Measurements from ENCODE around the gene ST6GALNAC2. TPM values are rescaled to one million over a fixed set of nuclear protein-coding genes. Genes with fewer than 3 reads are reported as not detected.

Gene ST6GALNAC2
- total and polyA plus RNA-seq, 8 donors, result 2.1 to 30.2 (median 4.7) TPM

DNA sequence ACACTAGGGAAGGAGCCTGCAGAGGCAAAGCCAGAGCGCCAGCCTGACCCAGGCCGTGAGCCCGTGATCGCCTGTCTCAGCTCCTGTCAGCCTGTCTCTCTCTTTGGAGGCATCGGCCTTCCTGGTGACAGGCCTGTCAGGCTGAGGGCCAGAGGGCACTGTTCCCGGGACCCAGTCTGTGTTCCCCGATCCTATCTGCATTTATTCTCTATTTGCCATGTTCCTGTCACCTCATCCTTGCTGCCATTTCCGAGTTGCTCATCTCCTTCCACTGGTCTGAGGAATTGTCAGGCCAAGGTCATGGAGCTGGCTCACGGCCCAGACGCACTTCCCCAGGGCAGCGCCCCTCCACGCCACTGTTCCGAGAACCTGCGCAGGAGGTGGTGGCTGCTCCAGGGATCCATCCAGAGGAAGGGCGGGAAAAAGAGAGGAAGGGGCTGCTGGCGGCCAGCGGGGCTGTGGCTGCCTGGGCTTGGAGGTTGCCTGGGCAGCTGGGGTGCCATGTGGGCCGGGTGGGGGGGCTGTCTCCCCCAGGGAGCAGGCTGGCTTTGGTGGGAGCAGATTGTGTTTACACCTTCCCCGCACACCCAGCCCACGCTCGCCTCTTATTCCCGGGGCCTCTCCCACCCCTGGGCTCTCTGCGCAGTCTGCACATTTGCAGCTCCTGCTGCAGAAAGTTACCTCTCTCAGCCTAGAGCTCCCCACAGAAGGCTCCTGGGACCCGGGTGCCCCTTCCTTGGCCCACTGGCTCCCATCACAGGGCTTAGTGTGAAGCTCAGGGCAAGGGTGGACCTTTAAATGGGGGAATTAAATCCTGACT is 40.9 kb downstream of the ST6GALNAC2 start:
- no peaks in the 10 kb centered on the region for H3K36me3 ChIP-seq
- peaks cover 0 to 24% of the 10 kb centered on the region in 2 donors for H3K27me3 ChIP-seq
- ATAC-seq (no peak), DNase-seq (peak in 1 of 4 donors; percentile 72)
- H3K4me3 ChIP-seq, result no peak overlapping the region
- intact Hi-C loops (cut with DNase I), result no loop called here
- peak overlapping the region in 1 of 2 donors; percentile 48 for H3K27ac ChIP-seq
- no peaks in the 10 kb centered on the region for H3K9me3 ChIP-seq
- peaks cover 25 to 70% of the 10 kb centered on the region in 2 donors for H3K4me1 ChIP-seq
- TF ChIP-seq, protein P1, sequence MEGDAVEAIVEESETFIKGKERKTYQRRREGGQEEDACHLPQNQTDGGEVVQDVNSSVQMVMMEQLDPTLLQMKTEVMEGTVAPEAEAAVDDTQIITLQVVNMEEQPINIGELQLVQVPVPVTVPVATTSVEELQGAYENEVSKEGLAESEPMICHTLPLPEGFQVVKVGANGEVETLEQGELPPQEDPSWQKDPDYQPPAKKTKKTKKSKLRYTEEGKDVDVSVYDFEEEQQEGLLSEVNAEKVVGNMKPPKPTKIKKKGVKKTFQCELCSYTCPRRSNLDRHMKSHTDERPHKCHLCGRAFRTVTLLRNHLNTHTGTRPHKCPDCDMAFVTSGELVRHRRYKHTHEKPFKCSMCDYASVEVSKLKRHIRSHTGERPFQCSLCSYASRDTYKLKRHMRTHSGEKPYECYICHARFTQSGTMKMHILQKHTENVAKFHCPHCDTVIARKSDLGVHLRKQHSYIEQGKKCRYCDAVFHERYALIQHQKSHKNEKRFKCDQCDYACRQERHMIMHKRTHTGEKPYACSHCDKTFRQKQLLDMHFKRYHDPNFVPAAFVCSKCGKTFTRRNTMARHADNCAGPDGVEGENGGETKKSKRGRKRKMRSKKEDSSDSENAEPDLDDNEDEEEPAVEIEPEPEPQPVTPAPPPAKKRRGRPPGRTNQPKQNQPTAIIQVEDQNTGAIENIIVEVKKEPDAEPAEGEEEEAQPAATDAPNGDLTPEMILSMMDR (IDR thresholded peaks at IDR 0.05), result no peak

DNA sequence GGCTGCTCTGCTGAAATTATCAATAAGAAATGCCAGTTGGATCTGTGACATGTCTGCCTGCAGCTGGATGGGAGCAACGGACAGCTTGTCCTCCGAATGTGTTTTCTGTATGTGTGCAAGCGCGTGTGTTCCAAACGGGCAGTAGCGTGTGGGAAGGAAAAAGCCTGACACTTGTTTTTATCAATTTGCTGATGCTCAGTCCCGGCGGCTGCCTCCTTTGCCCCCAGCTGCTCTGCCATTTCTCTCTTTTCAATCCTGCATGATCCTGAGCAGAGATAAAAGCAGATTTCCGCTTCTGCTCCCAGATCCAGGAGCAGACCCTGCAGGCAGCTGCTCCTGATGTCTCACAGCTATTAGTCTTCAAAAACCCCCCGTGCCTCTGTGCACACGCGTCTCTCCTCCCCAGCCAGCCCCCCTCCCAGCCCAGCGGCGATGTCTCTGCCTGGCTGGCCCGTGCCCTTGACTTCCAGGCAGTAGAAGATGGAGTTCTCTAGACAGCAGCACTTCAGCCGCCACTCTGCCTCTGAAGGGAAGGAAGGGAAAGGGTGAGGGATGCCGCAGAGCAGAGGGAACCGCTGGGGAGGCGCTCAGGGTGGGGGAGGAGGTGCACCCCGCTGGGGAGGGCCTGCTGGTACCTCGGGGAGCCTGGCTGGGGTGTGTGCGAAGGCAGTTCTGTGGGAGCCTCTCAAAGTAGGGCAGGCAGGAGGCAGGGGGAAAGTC is 41.7 kb downstream of the ST6GALNAC2 start:
- intact Hi-C loops (cut with DNase I), result no loop called here

DNA sequence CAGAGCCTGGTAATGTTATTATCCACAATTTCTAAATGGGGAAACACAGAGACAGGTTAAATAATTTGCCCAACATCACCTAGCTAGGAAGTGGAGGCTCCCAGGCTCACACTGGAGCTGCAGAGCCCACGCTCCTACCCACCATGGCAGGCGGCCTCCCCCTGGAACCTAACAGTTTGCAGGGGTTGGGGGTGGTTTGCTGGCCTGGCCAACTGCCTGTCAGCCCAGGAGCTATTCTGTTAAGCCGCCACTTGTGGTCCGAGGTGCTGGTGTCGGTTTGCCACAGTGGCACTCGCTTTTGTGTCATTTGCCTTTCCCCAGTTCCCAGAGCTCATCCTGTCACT is 42.2 kb downstream of the ST6GALNAC2 start:
- H3K4me1 ChIP-seq, result peaks cover 26 to 77% of the 10 kb centered on the region in 2 donors
- peaks cover 2 to 37% of the 10 kb centered on the region in 2 donors for H3K27me3 ChIP-seq
- peak overlapping the region in 1 of 2 donors; percentile 48 for H3K27ac ChIP-seq
- DNase-seq, result peak in 1 of 4 donors; percentile 42
- no peak overlapping the region for H3K4me3 ChIP-seq
- TF ChIP-seq, protein P1 (IDR thresholded peaks at IDR 0.05), result no peak
- no peak for ATAC-seq
- intact Hi-C loops (cut with DNase I), result no loop called here
- no peaks in the 10 kb centered on the region for H3K9me3 ChIP-seq
- H3K36me3 ChIP-seq, result no peaks in the 10 kb centered on the region

More for the DNA sequence above, 41.7 kb downstream of the ST6GALNAC2 start:
- TF ChIP-seq, protein P1 (IDR thresholded peaks at IDR 0.05), result no peak
- peaks cover 0 to 31% of the 10 kb centered on the region in 2 donors for H3K27me3 ChIP-seq
- no peak for ATAC-seq
- H3K36me3 ChIP-seq, result no peaks in the 10 kb centered on the region
- H3K4me1 ChIP-seq, result peaks cover 25 to 76% of the 10 kb centered on the region in 2 donors
- peak in 2 of 4 donors; percentile 64 to 71 for DNase-seq
- no peak overlapping the region for H3K4me3 ChIP-seq
- peak overlapping the region in 1 of 2 donors; percentile 48 for H3K27ac ChIP-seq
- H3K9me3 ChIP-seq, result no peaks in the 10 kb centered on the region

DNA sequence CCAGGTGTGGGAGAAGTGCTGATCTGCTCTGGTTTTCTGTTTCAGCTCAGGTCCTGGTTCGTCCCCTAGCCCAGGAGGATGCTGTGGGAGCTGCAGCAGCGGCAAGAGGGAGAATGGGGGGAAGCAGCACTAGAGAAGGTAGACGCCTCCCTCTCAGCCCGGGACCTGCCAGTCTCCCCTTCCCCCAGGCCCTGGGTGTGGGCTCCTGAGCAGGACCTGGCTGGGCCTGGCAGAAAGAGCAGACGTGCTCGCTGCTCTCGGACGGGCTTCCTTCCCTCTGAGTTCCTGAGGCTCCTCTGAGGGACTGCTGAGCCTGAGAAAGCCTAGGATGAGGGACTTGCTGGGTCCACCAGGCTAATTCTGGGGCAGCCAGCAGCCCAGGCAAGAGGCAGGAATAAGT is 42.7 kb downstream of the ST6GALNAC2 start:
- DNase-seq (peak in 1 of 4 donors; percentile 21), ATAC-seq (no peak)
- intact Hi-C loops (cut with DNase I), result no loop called here
- H3K36me3 ChIP-seq, result no peaks in the 10 kb centered on the region
- H3K4me1 ChIP-seq, result peaks cover 30 to 78% of the 10 kb centered on the region in 2 donors
- no peaks in the 10 kb centered on the region for H3K9me3 ChIP-seq
- H3K27ac ChIP-seq, result no peak overlapping the region
- H3K4me3 ChIP-seq, result no peak overlapping the region
- TF ChIP-seq, protein P1 (IDR thresholded peaks at IDR 0.05), result no peak
- H3K27me3 ChIP-seq, result peaks cover 6 to 41% of the 10 kb centered on the region in 2 donors

DNA sequence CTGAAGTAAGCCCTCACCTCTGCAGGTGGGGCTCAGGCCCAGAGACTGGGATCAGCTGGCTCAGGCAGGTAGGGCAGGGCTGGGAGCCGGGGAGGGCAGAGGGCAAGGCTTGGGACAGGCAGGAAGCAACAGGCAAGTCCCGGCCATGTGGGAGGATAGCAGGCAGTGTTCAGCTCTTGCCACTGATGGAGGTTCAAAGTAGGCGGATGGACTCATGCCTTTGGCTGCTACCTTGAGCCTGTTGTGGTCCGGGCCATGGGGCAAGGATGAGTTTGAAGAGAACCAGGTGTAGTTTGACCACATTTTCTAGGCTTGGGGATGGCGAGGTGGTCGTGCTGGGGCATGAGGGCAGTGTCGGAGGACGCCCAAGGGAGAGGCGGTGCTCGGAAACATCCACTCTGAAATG is 43.1 kb downstream of the ST6GALNAC2 start:
- no peaks in the 10 kb centered on the region for H3K36me3 ChIP-seq
- peaks cover 30 to 82% of the 10 kb centered on the region in 2 donors for H3K4me1 ChIP-seq
- H3K4me3 ChIP-seq, result no peak overlapping the region
- no peak overlapping the region for H3K27ac ChIP-seq
- DNase-seq (peak in 1 of 4 donors; percentile 52), ATAC-seq (no peak)
- intact Hi-C loops (cut with DNase I), result no loop called here
- H3K9me3 ChIP-seq, result no peaks in the 10 kb centered on the region
- TF ChIP-seq, protein P1 (IDR thresholded peaks at IDR 0.05), result no peak
- H3K27me3 ChIP-seq, result peaks cover 10 to 45% of the 10 kb centered on the region in 2 donors
